HG03432 (cell line): ENCODE measurements around the gene DPP8.
"Not testable (repeated sequence)": the region's sequence is repeated elsewhere in the genome, so short reads cannot be mapped to it uniquely, and the experiment has no call there.

Experiments
- ATAC-seq: cut with Tn5 transposase; IDR thresholded peaks from one replicate; pipeline ENCODE4 v1.9.1; 2021; ENCODE audit warnings: mild to moderate bottlenecking, moderate library complexity; ENCODE audit not compliant: unreplicated experiment

DPP8 gene

DNA sequence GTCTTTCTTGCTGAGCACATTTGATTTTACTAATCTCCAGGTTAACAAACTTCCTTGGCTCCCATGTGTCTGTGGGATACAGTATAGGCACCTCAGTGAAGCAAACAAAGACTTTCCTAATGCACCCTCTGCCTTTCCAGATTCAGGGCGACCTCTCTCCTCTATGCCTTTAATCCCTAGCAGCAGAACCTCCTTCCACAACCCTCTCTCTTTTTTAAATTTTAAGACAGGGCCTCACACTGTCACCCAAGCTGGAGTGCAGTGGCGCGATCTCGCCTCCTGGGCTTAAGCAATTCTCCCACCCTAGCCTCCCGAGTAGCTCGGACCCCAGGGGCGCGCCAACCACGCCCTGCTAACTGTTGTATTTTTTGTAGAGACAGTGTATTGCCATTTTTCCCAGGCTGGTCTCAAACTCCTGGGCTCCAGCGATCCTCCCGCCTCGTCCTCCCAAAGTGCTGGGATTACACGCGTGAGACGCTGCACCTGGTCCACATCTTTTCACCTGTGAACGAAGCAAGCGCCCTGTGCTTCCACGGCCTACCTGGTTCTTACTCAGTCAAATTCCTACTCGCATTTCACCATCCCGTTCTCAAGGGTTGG, 11.1 kb upstream of the DPP8 start:
- ATAC-seq, result no peak

DNA sequence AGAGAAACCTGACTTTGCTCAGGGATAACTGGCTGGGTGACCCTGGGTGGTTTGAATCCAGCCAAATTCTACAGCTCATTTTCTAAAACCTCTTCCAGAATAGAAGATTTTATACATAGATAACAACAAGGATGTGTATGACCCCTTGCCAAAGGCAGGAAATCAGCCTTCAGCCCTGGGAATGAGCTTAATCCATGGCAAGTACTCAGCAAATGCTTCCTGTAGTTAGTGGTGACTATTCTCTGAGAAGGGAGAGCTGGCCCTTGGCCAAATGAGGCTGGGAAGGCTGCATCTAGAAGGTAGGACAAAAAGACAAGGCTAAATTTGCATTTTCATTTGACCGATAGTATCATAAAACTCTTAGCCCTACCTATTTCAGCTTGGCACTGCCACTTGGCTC, 8.1 kb upstream of the DPP8 start:
- ATAC-seq, result no peak

DNA sequence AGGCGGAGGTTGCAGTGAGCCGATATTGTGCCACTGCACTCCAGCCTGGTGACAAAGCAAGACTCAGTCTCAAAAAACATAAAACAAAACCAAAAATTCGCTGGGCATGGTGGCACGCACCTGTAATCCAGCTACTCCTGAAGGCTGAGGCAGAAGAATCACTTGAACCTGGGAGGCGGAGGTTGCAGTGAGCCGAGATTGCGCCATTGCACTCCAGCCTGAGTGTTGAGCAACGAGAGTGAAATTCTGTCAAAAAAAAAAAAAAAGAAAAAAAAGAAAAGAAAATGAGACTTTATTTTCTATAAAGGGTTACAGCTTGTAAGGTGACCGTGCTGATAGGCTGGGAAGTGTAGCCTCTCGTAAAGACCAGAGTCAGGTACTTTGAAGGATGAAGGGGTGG, 6.7 kb upstream of the DPP8 start:
- ATAC-seq, result no peak

DNA sequence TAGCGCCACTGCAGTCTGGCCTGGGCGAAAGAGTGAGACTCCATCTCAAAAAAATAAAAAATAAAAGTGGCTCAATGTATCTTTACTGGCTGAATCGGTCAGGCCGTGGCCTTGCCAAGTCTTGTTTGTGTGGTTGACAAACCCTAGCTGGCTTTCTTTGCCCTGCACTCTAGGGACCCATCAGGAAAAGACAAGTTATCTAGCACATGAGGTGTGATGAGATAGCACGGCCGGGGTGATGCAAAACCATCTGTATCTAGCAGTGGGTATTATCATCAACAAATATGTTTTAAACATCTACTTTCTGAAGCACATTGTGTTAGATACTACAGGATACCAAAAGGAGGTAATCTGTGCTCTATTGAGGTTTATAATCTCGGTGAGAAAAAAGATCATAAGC, 3.9 kb upstream of the DPP8 start:
- no peak for ATAC-seq

DNA sequence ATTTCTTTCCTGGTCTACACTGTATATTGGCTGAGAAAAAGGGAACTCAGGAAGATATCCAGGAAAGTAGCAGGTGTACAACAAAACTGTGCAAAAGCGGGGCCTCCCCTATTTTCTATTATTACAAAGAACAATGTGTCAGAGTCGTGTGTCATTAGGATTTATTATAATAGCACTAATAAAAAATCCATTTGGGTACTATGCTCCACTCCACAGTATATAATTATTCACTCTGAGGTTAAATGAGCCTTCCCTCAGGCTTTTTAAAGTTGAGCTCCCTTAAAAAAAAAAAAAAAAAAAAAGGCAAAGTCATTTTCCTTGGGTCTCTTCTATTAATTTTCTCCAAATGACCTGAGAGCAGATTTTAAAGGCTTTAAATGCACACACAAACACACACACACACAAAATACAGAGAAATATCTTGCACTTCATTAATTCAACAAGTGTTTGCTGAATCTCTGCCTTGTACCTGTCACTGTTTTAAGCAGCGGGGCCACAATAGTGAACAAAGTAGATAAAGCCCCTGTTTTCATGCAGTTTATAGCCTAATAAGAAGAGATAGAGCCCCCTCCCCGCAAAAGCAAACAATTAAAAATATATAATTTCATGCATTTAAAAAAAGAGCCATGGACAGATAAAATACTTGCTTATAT, 1.3 kb upstream of the DPP8 start:
- ATAC-seq, result no peak

DNA sequence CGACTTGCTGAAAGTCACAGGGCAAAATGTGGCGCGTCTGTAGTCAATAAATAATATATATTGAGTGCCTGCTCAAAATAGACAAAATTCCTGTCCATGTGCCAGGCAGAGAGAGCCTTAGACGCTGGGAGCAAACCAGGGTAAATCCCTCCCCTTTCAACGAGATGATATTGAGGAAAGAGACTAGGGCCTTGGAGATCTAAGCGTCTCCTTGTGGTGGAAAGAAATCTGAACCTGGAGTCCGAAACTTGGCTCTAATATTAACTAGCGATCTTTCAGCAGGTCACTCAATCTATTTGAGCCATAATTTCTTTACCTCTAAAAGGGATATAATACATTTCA, 348 bp upstream of the DPP8 start:
- ATAC-seq, result no peak

DNA sequence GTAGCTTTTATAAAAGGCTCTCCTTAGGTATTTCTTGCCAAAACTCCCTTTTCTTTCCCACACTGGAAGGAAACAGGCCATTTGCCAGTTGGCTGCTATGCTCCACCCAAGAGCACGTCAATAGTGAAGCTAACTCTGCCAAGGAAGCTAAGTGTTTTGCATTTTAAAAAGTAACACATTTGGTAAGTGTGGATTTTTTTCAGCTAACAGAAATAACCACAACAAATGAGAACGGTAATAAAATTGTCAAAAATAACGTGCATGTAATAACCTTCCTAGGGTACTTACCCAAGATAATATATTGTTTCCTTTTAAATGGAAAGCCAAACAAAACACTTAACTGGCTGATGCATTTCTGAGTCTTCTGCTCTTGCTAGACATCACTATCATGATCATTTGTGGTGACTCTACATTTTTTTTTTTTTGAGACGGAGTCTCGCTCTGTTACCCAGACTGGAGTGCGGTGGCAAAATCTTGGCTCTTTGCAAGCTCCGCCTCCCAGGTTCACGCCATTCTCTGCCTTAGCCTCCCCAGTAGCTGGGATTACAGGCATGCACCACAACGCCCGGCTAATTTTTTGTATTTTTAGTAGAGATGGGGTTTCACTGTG, 4.6 kb downstream of the DPP8 start:
- no peak for ATAC-seq

DNA sequence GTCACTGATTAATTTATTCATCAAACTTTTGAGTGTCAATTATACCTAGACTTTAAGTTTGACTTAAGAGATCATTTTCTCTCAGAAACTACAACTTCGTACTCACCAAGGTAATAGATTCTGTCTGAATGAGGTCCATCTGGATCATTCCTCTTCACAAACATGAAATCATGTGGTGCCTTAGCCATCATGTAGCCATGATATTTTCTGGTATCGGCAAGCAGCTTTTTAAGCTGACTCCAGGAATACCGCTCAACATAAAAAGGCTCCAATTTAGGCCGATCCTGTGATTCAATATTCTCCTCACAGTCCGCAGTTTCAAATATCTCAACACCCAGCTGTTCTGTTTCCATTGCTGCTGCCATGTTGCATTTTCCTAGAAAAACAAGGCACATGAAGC, 5.3 kb downstream of the DPP8 start:
- no peak for ATAC-seq

DNA sequence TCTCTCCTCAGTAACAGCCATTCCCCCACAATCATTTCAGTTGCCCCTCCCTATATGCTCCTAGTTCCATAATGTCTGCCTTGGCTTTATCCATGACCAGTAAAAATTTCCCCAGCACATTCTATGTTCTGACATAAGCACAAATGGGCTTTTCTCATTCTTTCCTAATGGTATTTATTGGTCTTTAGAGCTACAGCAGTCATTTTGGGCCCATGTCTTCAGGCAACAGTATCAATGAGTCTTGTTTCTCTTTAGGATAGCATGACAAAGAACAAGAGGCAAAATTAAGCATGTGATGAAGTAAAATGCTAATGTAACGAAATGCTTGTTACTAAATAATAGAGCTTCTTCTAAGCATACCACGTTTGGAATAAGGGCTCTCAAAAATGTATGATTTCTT, 8.2 kb downstream of the DPP8 start:
- no peak for ATAC-seq

DNA sequence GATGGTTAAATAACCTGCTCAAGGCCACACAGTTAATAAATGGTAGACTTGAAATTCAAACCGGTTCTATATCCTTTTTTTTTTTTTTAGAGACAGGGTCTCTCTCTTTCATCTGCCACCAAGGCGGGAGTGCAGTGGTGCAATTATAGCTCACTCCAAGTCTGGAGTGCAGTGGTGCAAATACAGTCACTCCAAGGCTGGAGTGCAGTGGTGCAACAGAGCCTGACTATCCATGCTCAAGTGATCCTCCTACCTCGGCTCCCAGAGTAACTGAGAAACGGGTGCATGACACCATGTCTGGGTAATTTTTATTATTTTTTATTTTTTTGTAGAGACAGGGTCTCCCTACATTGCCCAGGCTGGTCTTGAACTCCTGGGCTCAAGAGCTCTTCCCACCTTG, 23.4 kb downstream of the DPP8 start:
- ATAC-seq, result no peak

DNA sequence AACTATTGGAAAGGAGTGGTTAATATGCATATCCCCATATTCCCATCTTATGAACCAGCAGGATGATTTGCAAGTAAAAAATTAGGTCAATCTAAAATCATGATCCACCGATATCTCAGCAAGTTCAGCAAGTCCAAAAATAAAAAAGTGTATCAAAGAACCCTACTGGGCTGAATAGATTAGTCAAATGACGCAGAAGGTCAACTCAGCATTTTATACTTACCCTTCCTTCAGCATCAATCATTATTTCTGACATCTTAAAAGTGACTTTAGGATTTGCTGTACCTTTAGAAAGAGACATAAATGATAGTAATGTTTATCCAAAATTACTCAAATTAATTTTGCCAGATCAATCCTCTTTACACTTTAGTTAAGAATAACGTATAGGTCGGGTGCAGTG, 32.6 kb downstream of the DPP8 start:
- no peak for ATAC-seq

DNA sequence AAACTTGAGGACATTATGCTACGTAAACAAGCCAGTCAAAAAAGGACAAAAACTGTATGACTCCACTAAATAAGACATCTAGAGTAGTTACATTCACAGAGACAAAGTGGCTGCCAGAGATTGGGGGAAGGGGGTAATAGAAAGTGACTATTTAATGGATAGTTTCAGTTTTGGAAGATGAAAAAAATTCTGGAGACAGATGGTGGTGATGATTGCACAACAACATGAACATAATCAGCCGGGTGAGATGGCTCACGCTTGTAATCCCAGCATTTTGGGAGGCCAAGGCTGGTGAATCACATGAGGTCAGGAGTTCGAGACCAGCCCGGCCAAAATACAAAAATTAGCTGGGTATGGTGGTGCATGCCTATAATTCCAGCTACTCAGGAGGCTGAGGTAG, 40.6 kb downstream of the DPP8 start:
- no peak for ATAC-seq

DNA sequence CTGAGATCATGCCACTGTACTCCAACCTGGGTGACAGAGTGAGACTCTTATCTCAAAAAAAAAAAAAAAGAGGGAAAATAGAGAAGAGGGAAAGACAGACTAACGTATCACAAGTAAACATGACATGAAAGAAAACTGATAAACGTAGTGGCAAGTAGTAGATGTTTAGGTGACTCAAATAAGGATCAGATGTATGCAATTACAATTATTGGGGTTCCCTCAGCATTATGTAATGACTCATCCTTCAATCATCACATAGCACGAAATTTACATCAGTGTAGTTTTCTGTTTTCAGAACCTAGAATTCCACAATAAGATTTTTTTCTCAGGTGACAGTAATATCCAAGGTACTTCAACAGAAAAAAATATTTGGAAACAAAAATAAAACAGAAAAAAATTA, 46.6 kb downstream of the DPP8 start:
- no peak for ATAC-seq

DNA sequence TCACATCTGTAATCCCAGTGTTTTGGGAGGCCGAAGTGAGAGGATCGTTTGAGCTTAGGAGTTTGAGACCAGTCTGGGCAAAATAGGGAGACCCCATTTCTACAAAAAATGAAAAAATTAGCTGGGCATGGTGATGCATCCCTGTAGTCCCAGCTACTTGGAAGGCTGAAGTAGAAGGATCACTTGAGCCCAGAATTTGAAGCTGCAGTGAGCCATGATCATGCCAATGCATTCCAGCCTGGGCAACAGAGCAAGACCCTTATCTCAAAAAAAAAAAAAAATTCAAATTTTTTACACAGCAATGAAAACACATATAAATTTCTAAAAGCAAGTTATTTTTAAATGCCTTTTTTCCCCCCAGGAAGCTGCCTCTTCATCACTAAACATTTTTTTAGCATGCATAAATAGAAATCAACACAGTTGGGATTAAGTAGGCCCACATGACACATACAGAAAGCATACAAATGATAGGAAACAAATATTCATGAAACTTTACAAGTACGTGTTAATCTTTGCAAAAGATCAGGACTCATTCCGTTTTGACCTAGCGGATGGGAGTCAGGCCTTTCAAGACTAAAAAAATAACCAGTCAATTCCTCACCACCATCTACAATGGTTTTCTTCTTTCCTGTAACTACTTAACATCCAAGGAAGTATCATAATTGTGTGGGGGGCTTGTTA, 49.1 kb downstream of the DPP8 start:
- no peak for ATAC-seq

DNA sequence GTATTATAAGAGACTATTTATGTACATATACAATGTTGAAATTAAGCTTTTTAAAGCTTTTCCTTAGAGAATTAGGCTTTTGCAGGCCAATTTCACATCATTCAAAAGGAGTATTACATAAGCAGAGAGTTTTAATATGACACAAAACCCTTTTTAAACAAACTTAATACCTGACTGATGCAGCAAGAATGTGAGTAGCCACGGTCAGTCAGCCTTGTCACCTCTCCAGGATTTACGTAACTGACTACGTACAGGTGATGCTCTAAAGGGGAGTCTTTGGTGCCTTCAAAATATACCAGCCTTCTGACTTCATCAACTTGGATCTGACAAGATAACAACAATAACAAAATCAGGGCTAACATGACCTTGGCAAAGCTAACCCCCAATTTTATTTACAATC, 50.6 kb downstream of the DPP8 start:
- ATAC-seq, result no peak

DNA sequence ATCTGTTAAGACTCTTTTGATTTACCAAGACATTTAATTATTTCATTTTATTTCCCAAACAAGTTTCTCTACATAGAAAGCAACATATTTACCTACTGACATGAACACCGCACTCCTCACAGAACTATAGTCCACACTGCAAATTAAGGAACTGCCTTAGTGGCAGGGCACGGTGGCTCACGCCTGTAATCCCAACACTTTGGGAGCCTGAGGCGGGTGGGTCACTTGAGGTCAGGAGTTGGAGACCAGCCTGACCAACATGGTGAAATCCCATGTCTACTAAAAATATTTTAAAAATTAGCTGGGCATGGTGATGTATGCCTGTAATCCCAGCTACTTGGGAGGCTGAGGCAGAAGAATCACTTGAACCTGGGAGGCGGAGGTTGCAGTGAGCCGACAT, 54.4 kb downstream of the DPP8 start:
- ATAC-seq, result not testable (repeated sequence)

DNA sequence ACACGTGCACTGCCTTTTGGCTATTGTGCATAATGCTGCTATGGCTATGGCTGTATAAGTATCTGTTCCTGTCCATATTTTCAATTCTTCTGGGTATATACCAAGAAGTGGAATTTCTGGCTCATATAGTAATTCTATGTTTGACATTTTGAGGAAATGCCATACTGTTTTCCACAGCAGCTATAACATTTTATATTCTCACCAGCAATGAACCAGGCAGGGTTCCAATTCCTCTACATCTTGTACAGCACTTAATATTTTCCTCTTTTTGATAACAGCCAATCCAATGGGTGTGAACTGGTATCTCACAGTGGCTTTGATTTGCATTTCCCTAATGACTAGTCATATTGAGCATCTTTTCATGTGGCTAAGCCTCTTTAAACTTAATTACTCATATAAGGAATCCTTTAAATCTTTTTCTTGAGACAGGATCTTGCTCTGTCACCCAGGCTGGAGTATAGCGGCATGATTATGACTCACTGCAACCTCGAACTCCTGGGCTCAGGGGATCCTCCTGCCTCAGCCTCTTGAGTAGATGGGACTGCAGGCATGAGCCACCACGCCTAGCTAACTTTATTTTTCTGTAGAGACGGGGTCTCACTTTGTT, 56.6 kb downstream of the DPP8 start:
- no peak for ATAC-seq

DNA sequence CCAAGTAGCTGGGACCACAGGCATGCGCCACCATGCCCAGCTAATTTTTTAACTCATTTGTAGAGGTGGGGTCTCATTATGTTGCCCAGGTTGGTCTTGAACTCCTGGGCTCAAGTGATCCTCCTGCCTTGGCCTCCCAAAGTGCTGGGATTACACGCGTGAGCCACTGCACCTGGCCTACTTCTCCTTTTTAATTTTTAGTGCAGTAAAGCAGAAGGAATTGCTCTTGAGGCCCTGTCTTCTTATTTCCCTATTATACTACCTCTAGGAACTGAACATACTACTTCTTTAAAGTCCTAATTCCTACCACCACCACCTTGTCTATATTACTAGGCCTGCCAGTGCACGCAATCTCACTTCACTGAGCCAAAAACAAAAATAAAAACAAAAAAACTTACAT, 62.2 kb downstream of the DPP8 start:
- ATAC-seq, result not testable (repeated sequence)

DNA sequence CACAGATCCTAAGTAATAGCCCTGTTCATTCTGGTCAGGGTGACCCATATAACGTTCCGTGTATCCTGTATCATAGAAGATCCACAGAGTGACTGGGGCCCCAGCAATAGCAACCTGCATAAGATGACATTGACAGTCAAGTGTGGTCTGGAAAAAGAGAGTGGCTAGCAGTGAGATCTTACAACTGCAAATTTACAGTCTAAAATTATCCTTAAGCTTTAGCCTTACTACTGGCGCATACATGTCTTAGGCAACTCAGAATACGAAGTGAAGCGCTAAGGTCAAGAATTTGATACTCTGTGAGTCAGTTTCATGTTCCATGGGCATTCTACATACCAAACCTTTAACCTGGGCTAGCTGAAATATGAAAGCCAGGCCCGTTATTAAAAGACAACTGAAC, 65.5 kb downstream of the DPP8 start:
- ATAC-seq, result no peak

DNA sequence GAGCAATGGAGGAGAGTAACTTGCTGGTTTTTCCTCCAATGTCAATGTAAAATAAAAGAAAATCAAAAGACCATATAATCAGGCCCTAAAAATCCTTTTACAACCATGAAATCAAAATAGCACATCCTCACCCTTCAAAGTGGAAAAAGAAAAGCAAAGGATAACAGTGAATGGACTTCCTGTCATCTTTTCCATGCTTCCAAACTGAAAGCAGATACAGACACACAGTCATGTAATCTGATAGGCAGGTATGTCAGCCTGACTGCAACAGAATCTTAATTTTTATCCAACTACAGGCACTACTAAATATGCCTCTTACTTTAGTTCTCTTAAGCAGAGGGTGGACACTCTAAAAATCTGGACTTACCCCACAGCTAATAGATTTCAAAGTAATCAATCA, 66.9 kb downstream of the DPP8 start:
- ATAC-seq, result no peak

DNA sequence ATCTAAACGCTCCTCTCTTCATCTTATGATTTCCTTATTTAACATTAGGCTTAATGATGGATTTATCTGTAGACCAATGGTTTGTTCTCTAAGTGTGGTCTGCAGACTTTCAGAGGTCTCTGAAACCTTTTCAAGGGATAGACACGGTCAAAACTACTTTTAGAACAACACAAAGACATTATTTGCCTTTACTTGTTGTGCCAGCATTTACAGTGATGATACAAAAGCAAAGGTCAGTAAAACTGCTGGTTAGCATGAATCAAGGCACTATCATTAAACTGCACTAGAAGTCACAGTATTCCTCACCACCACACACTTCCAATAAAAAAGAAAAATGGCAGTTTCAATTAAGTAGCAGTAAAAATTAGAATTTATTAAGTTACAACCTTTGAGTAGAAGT, 70.3 kb downstream of the DPP8 start:
- ATAC-seq, result no peak

DNA sequence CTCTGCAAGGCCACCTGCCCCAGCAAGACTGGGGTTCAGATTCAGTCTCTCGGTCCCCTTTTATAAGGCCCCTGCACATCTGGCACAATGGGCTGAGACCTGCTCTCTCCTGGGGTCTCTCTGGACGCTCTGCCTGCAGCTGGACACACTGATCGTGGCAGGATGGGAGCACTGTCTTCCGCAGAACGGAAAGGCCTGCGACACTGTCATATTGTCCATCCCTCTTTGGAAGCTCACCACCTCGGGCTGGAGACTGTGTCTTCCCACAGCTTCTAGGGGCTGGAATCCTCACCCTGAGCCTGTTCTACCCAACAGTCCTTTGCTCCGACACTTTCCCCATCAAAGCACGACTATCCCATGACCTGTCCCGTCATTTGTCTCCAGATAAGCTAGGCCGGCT, 83.3 kb downstream of the DPP8 start:
- no peak for ATAC-seq
